Measurements from ENCODE around the gene KCNMA1. TPM values are rescaled to one million over a fixed set of nuclear protein-coding genes. Genes with fewer than 3 reads are reported as not detected.

Gene KCNMA1
- total and polyA plus RNA-seq, 10 of the 15 experiments (the other 5 are each of a cell fraction or from before 2014, with no cell fraction given): 8.5 to 77.0 (median 21.3) TPM

GRCh38 chr10:77613476-77614130 is 24.0 kb downstream of the KCNMA1 start:
- Histone ChIP-seq H3K36me3 (ENCODE audit: control insufficient read depth in 2 of 2, insufficient read depth in 2 of 2, low read length in 1 of 2) (no peaks in the 10 kb centered on the region), H3K9ac (ENCODE audit: control insufficient read depth, insufficient read depth, low read length) (no peak overlapping the region), H3K4me3 (no peak overlapping the region), H3K4me1 (ENCODE audit: control insufficient read depth, insufficient read depth, low read length) (peaks cover 3% of the 10 kb centered on the region; the same call in 1 of the 2 replicates), H3K27ac (ENCODE audit: control insufficient read depth, insufficient read depth) (no peak overlapping the region), H3K4me2 (ENCODE audit: control insufficient read depth, insufficient read depth) (no peak overlapping the region), H2AFZ (ENCODE audit: control insufficient read depth, low read depth, low read length) (no peak overlapping the region), H4K20me1 (ENCODE audit: control insufficient read depth, insufficient read depth) (no peaks in the 10 kb centered on the region), H3K27me3 (replicated peaks in 1 of 2; ENCODE audit: control insufficient read depth in 2 of 2, insufficient read depth in 2 of 2, low read length in 1 of 2) (no peaks in the 10 kb centered on the region; a peak in 1 of 4 replicates), H3K79me2 (ENCODE audit: control insufficient read depth, insufficient read depth, low read length) (no peaks in the 10 kb centered on the region), H3K9me3 (replicated peaks; ENCODE audit: control insufficient read depth, insufficient read depth, low read length) (no peaks in the 10 kb centered on the region)
- intact Hi-C loops (cut with micrococcal nuclease; ENCODE audit: unreplicated experiment) (no loop called here), in situ Hi-C loops (cut with MboI) (no loop called here)
- WGBS (ENCODE audit: insufficient coverage, insufficient replicate concordance, low lambda C conversion rate, missing lambda C conversion rate): 52% methylated on average over 9 of the region's 9 CpGs
- SMC1A ChIA-PET (ENCODE audit: uncharacterized antibody, unreplicated experiment): interaction anchor here (0.6 to 3.0 kb wide), 31 partner anchors 9 to 448 kb away, joined by 3 to 27 read pairs (median 4); no protein-coding TSS in a partner anchor
- CTCF ChIA-PET: interaction anchor here (0.6 to 2.6 kb wide), 15 partner anchors 10 to 1608 kb away, joined by 3 to 19 read pairs (median 4); partner anchors contain the start of gene KCNMA1
- POLR2A ChIA-PET: interaction anchor here (0.6 to 2.6 kb wide), 12 partner anchors 10 to 108 kb away, joined by 3 to 15 read pairs (median 4); no protein-coding TSS in a partner anchor
- RAD21 ChIA-PET (ENCODE audit: unreplicated experiment): interaction anchor here (0.6 to 2.8 kb wide), 21 partner anchors 8 to 437 kb away, joined by 3 to 37 read pairs (median 4); partner anchors contain the start of gene KCNMA1
- no peak for FAIRE-seq
- ATAC-seq: peak; percentile 83
- no TSS peak for BruUV-seq (replicated peaks)
- DNase-seq (ENCODE audit: low read depth, low spot score): no peak
- TF ChIP-seq EZH2 (IDR thresholded peaks at IDR 0.05; ENCODE audit: borderline replicate concordance, control insufficient read depth, low read depth, low read length): no peak
- peak; percentile 67; the same call in 1 of the 2 replicates for TF ChIP-seq MLLT1 (IDR thresholded peaks at IDR 0.05)
- peak; percentile 30 for TF ChIP-seq MEF2B (IDR thresholded peaks at IDR 0.05; ENCODE audit: partially characterized antibody, poor library complexity, severe bottlenecking)
- no peak for TF ChIP-seq SKIL (IDR thresholded peaks at IDR 0.05; ENCODE audit: low read depth, poor library complexity, severe bottlenecking)
- peak; percentile 61; the same call in 1 of the 2 replicates for TF ChIP-seq PKNOX1 (IDR thresholded peaks at IDR 0.05)
- no peak for TF ChIP-seq PML (IDR thresholded peaks at IDR 0.05; ENCODE audit: low read length)
- TF ChIP-seq GATAD2B (conservative IDR thresholded peaks at IDR 0.05; ENCODE audit: low read depth): peak; percentile 67; the same call in 1 of the 2 replicates
- peak; percentile 79 for TF ChIP-seq DPF2 (IDR thresholded peaks at IDR 0.05)
- TF ChIP-seq MTA2 (IDR thresholded peaks at IDR 0.05; ENCODE audit: low read depth): peak; percentile 74
- TF ChIP-seq IKZF2 (IDR thresholded peaks at IDR 0.05): peak; percentile 69 to 76
- TF ChIP-seq NBN (IDR thresholded peaks at IDR 0.05): 0 out of 2 replicates have a peak, but pooled peaks have one; percentile 34
- TF ChIP-seq ELK1 (IDR thresholded peaks at IDR 0.05; ENCODE audit: low read depth, low read length): no peak
- TF ChIP-seq NR2F1 (conservative IDR thresholded peaks at IDR 0.05): 0 out of 2 replicates have a peak, but pooled peaks have one; percentile 44
- 0 out of 2 replicates have a peak, but pooled peaks have one; percentile 57 for TF ChIP-seq PAX5 (IDR thresholded peaks at IDR 0.05; ENCODE audit: borderline replicate concordance, low read depth, low read length)
- peak; percentile 26; the same call in 1 of the 2 replicates for TF ChIP-seq SPI1 (IDR thresholded peaks at IDR 0.05; ENCODE audit: borderline replicate concordance, insufficient read depth, low read depth, low read length)
- no peak for TF ChIP-seq E2F4 (IDR thresholded peaks at IDR 0.05; ENCODE audit: low read depth, low read length)
